DMS79 treated with DMSO at 0.1 percent for 48 hours (cell line): ENCODE data around the gene ABI1.

Source experiments
- DNase-seq: peaks from one replicate; lab custom pipeline; 2025; lab: John Stamatoyannopoulos, UW

The ABI1 gene

DNA sequence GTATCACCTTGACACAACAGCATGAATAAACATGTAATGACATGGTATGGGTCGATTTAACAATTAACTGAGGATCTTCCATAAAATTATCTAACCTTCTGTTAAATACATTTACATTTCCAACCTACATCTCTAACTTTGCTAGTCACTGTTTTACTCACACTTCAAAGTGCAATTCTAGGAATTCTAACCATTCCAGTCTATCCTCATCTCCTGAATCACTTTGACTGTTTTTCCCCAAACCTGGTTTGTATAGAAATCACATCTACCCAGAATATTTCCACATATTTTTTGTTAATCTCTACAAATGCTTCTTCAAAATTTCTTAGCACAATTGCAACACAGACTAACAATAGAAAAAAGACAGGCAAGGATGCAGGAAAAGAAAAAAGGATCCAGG, 6.2 kb downstream of the ABI1 start:
- no peak for DNase-seq

- no peak for DNase-seq
Measured at GRCh38 chr10:26844396-26844975, 16.3 kb downstream of the ABI1 start.

DNA sequence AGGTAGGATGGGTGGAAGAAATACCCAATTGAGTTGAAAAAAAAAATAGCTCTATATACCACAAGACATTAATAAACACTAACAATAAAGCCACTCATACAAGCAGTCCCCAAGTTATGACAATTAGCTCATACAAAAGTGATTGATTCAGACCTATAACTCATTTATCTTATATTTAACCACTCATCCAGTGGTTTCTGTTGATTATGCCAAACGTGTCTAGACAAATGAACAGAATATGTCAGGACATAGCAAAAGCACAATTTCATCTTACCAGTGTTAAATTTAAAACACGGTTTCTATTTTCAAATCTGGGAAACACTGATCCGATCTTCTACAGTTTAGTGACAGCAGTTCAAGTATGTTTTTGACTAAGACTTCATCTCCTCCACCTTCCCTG, 17.0 kb downstream of the ABI1 start:
- no peak for DNase-seq

DNA sequence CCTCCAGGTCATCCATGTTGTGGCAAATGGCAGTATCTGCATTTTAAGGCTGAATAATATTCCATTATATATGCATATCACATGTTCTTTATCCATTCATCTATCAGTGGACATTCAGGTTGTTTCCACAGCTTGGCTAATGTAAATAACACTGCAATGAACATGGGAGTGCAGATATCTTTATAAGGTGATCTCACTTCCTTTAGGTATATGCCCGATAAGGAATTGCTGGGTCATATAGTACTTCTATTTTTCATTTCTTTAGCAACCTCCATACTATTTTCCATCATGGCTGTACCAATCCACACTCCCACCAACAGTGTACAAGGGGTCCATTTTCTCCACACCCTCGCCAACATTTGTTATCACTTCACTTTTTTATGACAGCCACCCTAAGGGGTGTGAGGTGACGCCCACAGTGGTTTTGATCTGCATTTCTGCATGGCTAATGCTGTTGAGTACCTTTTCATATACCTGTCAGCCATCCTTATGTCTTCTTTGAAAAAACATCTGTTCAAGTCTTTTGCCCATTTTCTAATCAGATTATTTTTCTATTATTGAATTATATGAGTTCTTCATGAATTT, 18.9 kb downstream of the ABI1 start:
- no peak for DNase-seq

GRCh38 chr10:26840938-26841732, 19.6 kb downstream of the ABI1 start:
- no peak for DNase-seq

- DNase-seq = peak; percentile 76
Measured at GRCh38 chr10:26839966-26840627, 20.7 kb downstream of the ABI1 start.

DNA sequence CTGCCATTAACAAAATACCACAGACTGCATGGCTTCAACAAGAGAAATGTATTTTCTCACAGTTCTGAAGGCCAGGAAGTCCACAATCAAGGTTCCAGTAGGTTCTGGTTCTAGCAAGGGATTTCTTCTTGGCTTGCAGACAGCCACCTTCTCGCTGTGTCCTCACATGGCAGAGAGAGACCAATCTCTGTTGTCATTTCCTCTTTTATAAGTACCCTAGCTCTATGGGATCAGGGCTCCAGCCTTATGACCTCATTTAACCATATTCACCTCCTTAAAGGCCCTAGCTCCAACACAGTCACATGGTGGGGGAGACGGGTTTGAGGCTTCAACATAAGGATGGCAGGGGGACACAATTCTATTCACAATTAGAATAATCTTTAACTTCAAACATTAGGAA, 23.6 kb downstream of the ABI1 start:
- no peak for DNase-seq

- no peak for DNase-seq
Measured at GRCh38 chr10:26835025-26835424, 25.7 kb downstream of the ABI1 start.

GRCh38 chr10:26832960-26833359, 27.8 kb downstream of the ABI1 start:
- DNase-seq = no peak

GRCh38 chr10:26831936-26832335, 28.8 kb downstream of the ABI1 start:
- peak; percentile 6 for DNase-seq

DNA sequence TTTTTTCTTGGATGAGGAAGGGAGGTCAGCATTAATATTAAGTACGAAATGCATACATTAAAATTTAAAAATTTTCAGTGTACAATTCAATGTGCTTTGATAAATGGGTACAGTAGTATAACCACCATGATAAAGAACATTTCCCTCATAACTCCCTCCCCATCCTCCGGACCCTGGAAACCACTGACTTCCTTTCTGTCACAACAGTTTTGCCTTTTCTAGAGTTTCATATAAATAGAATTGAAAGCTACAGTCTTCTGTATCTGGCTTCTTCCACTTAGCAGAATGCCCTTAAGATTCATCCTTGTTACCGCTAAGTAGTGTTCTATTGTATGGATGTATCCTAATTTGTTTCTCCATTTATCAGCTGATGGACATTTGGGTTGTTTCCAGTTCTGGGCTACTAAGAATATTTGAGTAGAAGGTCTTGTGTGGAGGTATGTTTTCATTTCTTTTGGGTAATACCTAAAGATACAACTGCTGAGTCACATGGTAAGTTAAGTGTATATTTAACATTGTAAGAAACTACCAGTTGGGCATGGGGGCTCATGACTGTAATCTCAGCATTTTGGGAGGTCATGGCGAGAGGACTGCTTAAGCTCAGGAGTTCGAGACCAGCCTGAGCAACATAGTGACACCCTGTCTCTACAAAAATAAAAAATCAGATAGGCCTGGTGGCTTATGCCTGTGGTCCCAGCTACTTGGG, 30.8 kb downstream of the ABI1 start:
- DNase-seq = no peak

DNA sequence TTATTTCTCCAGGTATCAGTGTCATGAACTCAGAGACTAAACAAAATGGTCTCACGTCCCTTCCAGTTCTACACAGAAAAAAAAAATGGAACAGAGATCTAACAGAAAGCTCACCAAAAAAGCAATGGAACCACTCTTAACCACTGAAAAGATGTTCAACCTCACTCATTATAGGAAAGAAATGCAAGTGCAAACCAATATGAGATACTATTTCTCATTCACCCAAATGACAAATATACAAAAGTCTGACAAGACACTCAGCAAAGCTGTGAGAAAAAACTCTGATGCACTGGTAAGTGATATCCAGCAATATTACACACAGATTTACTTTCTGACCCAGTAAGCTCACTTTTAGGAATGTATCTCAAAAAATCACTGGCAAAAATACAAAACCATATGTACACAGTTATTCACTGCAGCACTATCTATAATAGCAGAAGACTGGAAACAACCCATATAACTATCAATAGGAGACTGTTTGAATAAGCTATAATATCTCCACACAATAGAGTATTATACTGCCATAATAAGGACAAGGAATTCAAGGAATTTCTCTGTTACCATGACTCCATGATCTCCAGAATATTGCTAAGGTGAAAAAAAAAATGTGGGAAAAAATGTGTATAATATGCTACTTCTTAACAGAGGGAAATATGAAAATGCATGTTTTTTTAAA, 36.6 kb downstream of the ABI1 start:
- DNase-seq = no peak

DNA sequence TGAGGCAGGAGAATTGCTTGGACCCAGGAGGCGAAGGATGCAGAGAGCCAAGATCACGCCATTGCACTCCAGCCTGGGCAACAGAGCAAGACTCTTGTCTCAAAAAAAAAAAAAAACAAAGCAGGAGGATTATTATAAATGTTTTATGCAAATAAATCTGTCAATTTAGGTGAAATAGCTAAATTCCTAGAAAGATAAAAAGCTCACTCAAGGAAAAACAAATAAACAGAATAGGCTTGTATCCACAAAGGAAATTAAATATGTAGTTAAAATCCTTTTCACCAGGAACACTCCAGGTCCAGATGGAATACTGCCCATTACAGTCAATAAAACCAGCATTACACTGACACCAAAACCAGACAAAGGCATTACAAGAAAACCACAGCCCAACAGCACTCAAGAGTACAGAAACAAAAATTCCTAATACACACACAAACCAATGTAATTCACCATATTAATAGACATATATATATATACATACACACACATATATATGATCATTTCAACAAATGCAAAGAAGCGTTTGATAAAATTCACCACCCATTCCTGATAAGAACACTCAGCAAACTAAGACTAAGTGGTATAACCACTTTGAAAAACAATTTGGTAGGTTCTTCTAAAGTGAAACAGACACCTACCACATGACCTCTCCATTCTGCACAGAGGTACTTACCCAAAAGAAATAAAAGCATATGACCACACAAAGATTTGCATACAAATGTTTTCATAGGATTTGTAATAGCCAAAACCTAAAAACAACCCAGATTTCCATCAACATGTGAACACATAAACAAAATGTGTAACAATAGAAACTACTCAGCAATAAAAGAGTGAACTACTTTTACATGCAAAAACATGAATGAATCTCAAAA, 38.8 kb downstream of the ABI1 start:
- DNase-seq = no peak

- no peak for DNase-seq
Measured at GRCh38 chr10:26815500-26815899, 45.3 kb downstream of the ABI1 start.

DNA sequence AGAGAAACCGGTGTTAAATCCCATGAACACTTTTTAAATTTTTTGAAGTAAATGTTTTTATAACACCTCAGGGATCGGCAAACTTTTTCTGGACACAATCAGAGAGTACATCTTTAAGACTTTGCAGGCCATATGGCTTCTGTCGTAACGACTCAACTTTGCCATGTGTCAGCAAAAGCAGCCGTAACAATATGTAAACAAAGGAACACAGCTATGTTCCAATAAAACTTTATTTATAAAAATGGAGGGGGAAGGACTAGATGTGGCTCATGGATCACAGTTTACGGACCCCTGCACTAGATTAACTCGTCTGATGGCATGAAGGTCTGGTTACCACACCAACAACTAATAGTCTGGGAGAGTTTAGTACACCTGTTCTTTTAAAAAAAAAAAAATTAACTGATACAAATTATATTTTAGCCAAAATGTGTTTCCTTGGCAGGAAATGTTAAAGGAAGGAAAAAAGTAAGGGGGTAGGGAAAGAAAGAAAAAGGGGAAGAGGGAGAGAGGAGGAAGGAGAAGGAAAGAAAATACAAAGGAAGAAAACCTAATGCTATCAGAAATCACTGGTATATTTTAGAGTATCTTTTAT, 50.2 kb downstream of the ABI1 start:
- DNase-seq = no peak

- no peak for DNase-seq
Measured at GRCh38 chr10:26809973-26810372, 50.8 kb downstream of the ABI1 start.

GRCh38 chr10:26807532-26807931, 53.2 kb downstream of the ABI1 start:
- no peak for DNase-seq

GRCh38 chr10:26806557-26806956, 54.2 kb downstream of the ABI1 start:
- no peak for DNase-seq

DNA sequence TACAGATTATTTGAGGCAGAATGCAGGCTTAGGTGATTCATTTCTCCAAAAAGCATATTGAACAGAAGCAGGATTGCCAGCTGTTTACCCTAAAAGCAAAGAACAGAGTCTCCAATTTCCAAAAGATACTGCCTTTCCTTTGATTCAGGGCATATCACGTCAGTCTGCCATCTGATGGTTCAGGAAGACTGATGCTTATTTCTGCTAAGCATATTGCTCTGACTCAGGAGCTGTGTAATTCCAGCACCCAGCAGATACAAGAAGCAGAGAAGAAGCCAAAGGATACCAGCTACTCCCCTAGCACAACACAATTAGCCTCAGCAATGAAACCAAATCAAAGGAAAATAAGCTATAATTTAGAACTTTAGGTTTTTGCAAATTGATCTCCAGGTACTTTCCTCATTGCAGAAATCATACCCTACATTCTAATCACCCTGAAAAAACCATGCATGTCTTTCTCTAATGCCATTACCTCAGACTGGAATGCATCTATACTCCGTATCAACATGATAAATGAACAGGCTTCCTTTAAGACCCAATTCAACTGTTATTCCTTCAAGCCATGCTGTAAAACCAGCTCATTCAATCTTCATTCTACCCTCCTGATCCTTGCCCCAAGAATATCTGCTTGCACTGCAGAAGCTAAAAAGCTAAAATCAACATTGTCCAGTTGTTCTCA, 55.1 kb downstream of the ABI1 start:
- no peak for DNase-seq
